ENCODE data around the gene TLCD3B. TPM values are rescaled to one million over a fixed set of nuclear protein-coding genes. Genes with fewer than 3 reads are reported as not detected.

TLCD3B gene
- total and polyA plus RNA-seq, 9 of the 15 experiments (the other 6 are each of a cell fraction or from before 2014, with no cell fraction given) = 0.10 to 0.52 (median 0.23) TPM; not detected in 4

- FAIRE-seq (no peak), ATAC-seq (no peak), DNase-seq (ENCODE audit: extremely low read depth in 1 of 4, low spot score in 3 of 4) (no peak)
- peak overlapping the region in 1 of 2 experiments; percentile 52; a peak in 1 of 4 replicates for H3K9ac ChIP-seq (ENCODE audit: insufficient read depth in 1 of 2, low read depth in 2 of 2, low read length in 2 of 2)
- BruUV-seq (replicated peaks) = no TSS peak
- no peaks in the 10 kb centered on the region for H3K9me1 ChIP-seq (ENCODE audit: control insufficient read depth, insufficient read depth, low read length)
- no peak overlapping the region for H3K4me2 ChIP-seq (ENCODE audit: insufficient read depth, low read length)
- intact Hi-C loops (cut with micrococcal nuclease) = loop anchor here (5.0 kb wide), 1 partner anchor 147 kb away; the partner anchor contains the start of gene CDIPT
- peaks cover 5% of the 10 kb centered on the region; the same call in 1 of the 2 replicates for H4K20me1 ChIP-seq (replicated peaks; ENCODE audit: control insufficient read depth, insufficient read depth, low read length)
- WGBS (ENCODE audit: insufficient coverage, low coverage, missing lambda C conversion rate) = 10% methylated on average over 14 of the region's 26 CpGs
- TF ChIP-seq ZNF324 (CRISPR knock-in tag; IDR thresholded peaks at IDR 0.05) = no peak
- TF ChIP-seq CREB1 (IDR thresholded peaks at IDR 0.05) = no peak
- TF ChIP-seq CREB1 (CRISPR knock-in tag; IDR thresholded peaks at IDR 0.05) = no peak
- no peak for TF ChIP-seq PATZ1 (CRISPR knock-in tag; IDR thresholded peaks at IDR 0.05; ENCODE audit: borderline replicate concordance)
- TF ChIP-seq NFXL1 (CRISPR knock-in tag; IDR thresholded peaks at IDR 0.05) = no peak
- TF ChIP-seq ZNF695 (CRISPR knock-in tag; IDR thresholded peaks at IDR 0.05) = no peak
- TF ChIP-seq SMAD2 (IDR thresholded peaks at IDR 0.05; ENCODE audit: low read depth, low read length) = no peak
- TF ChIP-seq CBFB (CRISPR knock-in tag; IDR thresholded peaks at IDR 0.05) = no peak
- TF ChIP-seq ZBTB8A (IDR thresholded peaks at IDR 0.05; ENCODE audit: partially characterized antibody) = no peak
- no peak for TF ChIP-seq LARP7 (IDR thresholded peaks at IDR 0.05)
- TF ChIP-seq BDP1 (IDR thresholded peaks at IDR 0.05; ENCODE audit: insufficient read depth, insufficient read length) = no peak
- no peak for TF ChIP-seq HDAC3 (IDR thresholded peaks at IDR 0.05; ENCODE audit: borderline replicate concordance, partially characterized antibody)
- TF ChIP-seq ZC3H8 (IDR thresholded peaks at IDR 0.05) = no peak
- TF ChIP-seq ZNF280B (CRISPR knock-in tag; IDR thresholded peaks at IDR 0.05) = no peak
- TF ChIP-seq FOXP1 (CRISPR knock-in tag; IDR thresholded peaks at IDR 0.05) = no peak
- H3K4me1 ChIP-seq (replicated peaks in 1 of 2; ENCODE audit: control insufficient read depth in 2 of 2, insufficient read depth in 2 of 2, low read length in 2 of 2) = peaks cover 0 to 67% of the 10 kb centered on the region in 2 experiments; a peak in 2 of 5 replicates
- no peak overlapping the region for H3K27ac ChIP-seq (ENCODE audit: extremely low read depth, low read depth, low read length)
- ChIA-PET POLR2A (interaction anchor here (0.6 to 1.4 kb wide), 3 partner anchors 13 to 36 kb away, joined by 3 read pairs; partner anchors contain the start of genes INO80E and TAOK2), CTCF (ENCODE audit: low intra/inter-chr PET ratio) (no interaction called here)
- no peaks in the 10 kb centered on the region for H3K9me3 ChIP-seq (replicated peaks; ENCODE audit: control insufficient read depth, insufficient read depth, low read depth, low read length)
- H2AFZ ChIP-seq (ENCODE audit: low read depth, low read length) = no peak overlapping the region
- no peak overlapping the region for H3K4me3 ChIP-seq
- peaks cover 2% of the 10 kb centered on the region; the same call in 1 of the 3 replicates for H3K36me3 ChIP-seq (ENCODE audit: control insufficient read depth, insufficient read depth, low read length)
- H3K79me2 ChIP-seq (ENCODE audit: control insufficient read depth, insufficient read depth, low read length) = no peaks in the 10 kb centered on the region
- in situ Hi-C loops (cut with MboI) = no loop called here
- peaks cover 0 to 9% of the 10 kb centered on the region in 2 experiments; a peak in 3 of 5 replicates for H3K27me3 ChIP-seq (ENCODE audit: control insufficient read depth in 2 of 2, insufficient read depth in 2 of 2, low read length in 2 of 2)
Observed at GRCh38 chr16:30009085-30009862, 21.8 kb downstream of the TLCD3B start.

Measured in K562 (cell line).